SU-DHL-6 (cell line): ENCODE data around the gene SOCS6.

ENCODE experiments used
- H2AFZ ChIP-seq: fragments of 200-600 bp; sonication (generic); 2 replicates; pipeline ENCODE4 v1.6.1; 2014; ENCODE audit warnings: low read depth, mild to moderate bottlenecking, moderate library complexity, mixed read lengths, antibody characterized with exemption, low read length; ENCODE audit not compliant: severe bottlenecking
- H3F3A ChIP-seq: fragments of 200-600 bp; shearing (Covaris generic); 2 replicates; pipeline ENCODE4 v1.6.0; 2016; ENCODE audit warnings: antibody characterized with exemption, mild to moderate bottlenecking; ENCODE audit not compliant: insufficient read depth
- H3K27ac ChIP-seq: fragments of 200-600 bp; sonication (generic); 2 replicates; pipeline ENCODE4 v1.5.1; 2016; ENCODE audit warnings: low read depth, mild to moderate bottlenecking, low read length, moderate library complexity, mixed read lengths
- H3K27me3 ChIP-seq: fragments of 200-600 bp; sonication (generic), shearing (Covaris generic); 2 replicates; pipeline ENCODE4 v1.6.0; 2014; ENCODE audit warnings: mild to moderate bottlenecking, low read length
- H3K36me3 ChIP-seq: fragments of 200-600 bp; sonication (generic); 2 replicates; pipeline ENCODE4 v1.6.1; 2014; ENCODE audit warnings: mild to moderate bottlenecking, low read length, mixed read lengths
- H3K4me2 ChIP-seq: fragments of 300-600, 200-600 bp; shearing (Covaris generic), sonication (generic); 2 replicates; pipeline ENCODE4 v1.6.0; 2014; ENCODE audit warnings: low read length, low read depth, mild to moderate bottlenecking; ENCODE audit not compliant: poor library complexity, severe bottlenecking
- H3K4me3 ChIP-seq: fragments of 200-600 bp; sonication (generic); 2 replicates; pipeline ENCODE4 v1.5.1; 2014; ENCODE audit warnings: antibody characterized with exemption, low read length, mild to moderate bottlenecking, mixed read lengths; ENCODE audit not compliant: insufficient read depth, poor library complexity, severe bottlenecking
- H3K79me2 ChIP-seq: fragments of 200-600 bp; sonication (generic); 2 replicates; pipeline ENCODE4 v1.6.1; 2014; ENCODE audit warnings: mild to moderate bottlenecking, low read length, moderate library complexity; ENCODE audit not compliant: insufficient read depth
- H3K9ac ChIP-seq: fragments of 200-600 bp; sonication (generic); 2 replicates; pipeline ENCODE4 v1.7.0; 2014; ENCODE audit warnings: mild to moderate bottlenecking, low read length
- H3K9me2 ChIP-seq: fragments of 200-600 bp; sonication (generic); replicated peaks from 2 replicates; pipeline ENCODE4 v1.6.1; 2014; ENCODE audit warnings: low read length; ENCODE audit not compliant: insufficient read depth
- H3K9me3 ChIP-seq: fragments of 200-600 bp; sonication (generic); 2 replicates; pipeline ENCODE4 v1.6.1; 2014; ENCODE audit warnings: low read length, mixed read lengths; ENCODE audit not compliant: insufficient read depth
- H4K20me1 ChIP-seq: fragments of 200-600 bp; sonication (generic); 2 replicates; pipeline ENCODE4 v1.6.1; 2014; ENCODE audit warnings: low read depth, mild to moderate bottlenecking, antibody characterized with exemption, low read length, moderate library complexity, mixed read lengths
- EZH2phosphoT487 ChIP-seq: fragments of 200-600 bp; sonication (generic), shearing (Covaris generic); conservative IDR thresholded peaks from 2 replicates; pipeline ENCODE4 v1.6.1; 2018; ENCODE audit warnings: mild to moderate bottlenecking, antibody characterized with exemption, low read length, moderate library complexity, mixed read lengths
- TF ChIP-seq, protein P1 (sequence below): fragments of 200-600 bp; sonication (generic); IDR thresholded peaks from one replicate; pipeline ENCODE4 v1.5.1; 2017; ENCODE audit warnings: antibody characterized with exemption, mild to moderate bottlenecking, low read length, moderate library complexity; ENCODE audit not compliant: insufficient read depth, poor library complexity, severe bottlenecking

The SOCS6 gene

GRCh38 chr18:70322385-70322784 is 33.5 kb downstream of the SOCS6 start:
- no peaks in the 10 kb centered on the region for H3K79me2 ChIP-seq

GRCh38 chr18:70322928-70323327 is 34.1 kb downstream of the SOCS6 start:
- Histone ChIP-seq H3K27ac (no peak overlapping the region), H3K4me2 (no peak overlapping the region), H2AFZ (no peak overlapping the region), H3K27me3 (no peaks in the 10 kb centered on the region), H4K20me1 (no peaks in the 10 kb centered on the region), H3K9me3 (no peaks in the 10 kb centered on the region), H3K79me2 (no peaks in the 10 kb centered on the region), H3K9ac (no peak overlapping the region), H3K4me3 (no peak overlapping the region), H3F3A (no peaks in the 10 kb centered on the region), H3K9me2 (no peaks in the 10 kb centered on the region), H3K36me3 (no peaks in the 10 kb centered on the region)
- no peak for TF ChIP-seq EZH2phosphoT487
- TF ChIP-seq, protein P1, sequence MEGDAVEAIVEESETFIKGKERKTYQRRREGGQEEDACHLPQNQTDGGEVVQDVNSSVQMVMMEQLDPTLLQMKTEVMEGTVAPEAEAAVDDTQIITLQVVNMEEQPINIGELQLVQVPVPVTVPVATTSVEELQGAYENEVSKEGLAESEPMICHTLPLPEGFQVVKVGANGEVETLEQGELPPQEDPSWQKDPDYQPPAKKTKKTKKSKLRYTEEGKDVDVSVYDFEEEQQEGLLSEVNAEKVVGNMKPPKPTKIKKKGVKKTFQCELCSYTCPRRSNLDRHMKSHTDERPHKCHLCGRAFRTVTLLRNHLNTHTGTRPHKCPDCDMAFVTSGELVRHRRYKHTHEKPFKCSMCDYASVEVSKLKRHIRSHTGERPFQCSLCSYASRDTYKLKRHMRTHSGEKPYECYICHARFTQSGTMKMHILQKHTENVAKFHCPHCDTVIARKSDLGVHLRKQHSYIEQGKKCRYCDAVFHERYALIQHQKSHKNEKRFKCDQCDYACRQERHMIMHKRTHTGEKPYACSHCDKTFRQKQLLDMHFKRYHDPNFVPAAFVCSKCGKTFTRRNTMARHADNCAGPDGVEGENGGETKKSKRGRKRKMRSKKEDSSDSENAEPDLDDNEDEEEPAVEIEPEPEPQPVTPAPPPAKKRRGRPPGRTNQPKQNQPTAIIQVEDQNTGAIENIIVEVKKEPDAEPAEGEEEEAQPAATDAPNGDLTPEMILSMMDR: no peak

More at GRCh38 chr18:70322385-70322784, 33.5 kb downstream of the SOCS6 start:
- Histone ChIP-seq H3K4me2 (no peak overlapping the region), H3F3A (no peaks in the 10 kb centered on the region), H3K9me3 (no peaks in the 10 kb centered on the region), H3K27ac (no peak overlapping the region), H2AFZ (no peak overlapping the region), H3K27me3 (no peaks in the 10 kb centered on the region), H3K4me3 (no peak overlapping the region), H3K9ac (no peak overlapping the region), H3K36me3 (no peaks in the 10 kb centered on the region), H3K9me2 (no peaks in the 10 kb centered on the region), H4K20me1 (no peaks in the 10 kb centered on the region)
- TF ChIP-seq EZH2phosphoT487: no peak
- TF ChIP-seq, protein P1: no peak

GRCh38 chr18:70324897-70325296 is 36.1 kb downstream of the SOCS6 start:
- no peaks in the 10 kb centered on the region for H3K9me2 ChIP-seq
- H2AFZ ChIP-seq: no peak overlapping the region
- H3K4me2 ChIP-seq: no peak overlapping the region
- no peak for TF ChIP-seq EZH2phosphoT487
- TF ChIP-seq, protein P1: no peak
- H3K36me3 ChIP-seq: no peaks in the 10 kb centered on the region
- no peaks in the 10 kb centered on the region for H3K9me3 ChIP-seq
- no peaks in the 10 kb centered on the region for H3K79me2 ChIP-seq
- no peaks in the 10 kb centered on the region for H3K27me3 ChIP-seq
- H3K4me3 ChIP-seq: no peak overlapping the region
- no peaks in the 10 kb centered on the region for H3F3A ChIP-seq
- no peak overlapping the region for H3K9ac ChIP-seq
- H4K20me1 ChIP-seq: no peaks in the 10 kb centered on the region
- no peak overlapping the region for H3K27ac ChIP-seq

GRCh38 chr18:70326255-70326654 is 37.4 kb downstream of the SOCS6 start:
- no peaks in the 10 kb centered on the region for H3K79me2 ChIP-seq
- H4K20me1 ChIP-seq: no peaks in the 10 kb centered on the region
- no peaks in the 10 kb centered on the region for H3K27me3 ChIP-seq
- H3K4me3 ChIP-seq: no peak overlapping the region
- TF ChIP-seq EZH2phosphoT487: no peak
- TF ChIP-seq, protein P1: no peak
- H3K9me2 ChIP-seq: no peaks in the 10 kb centered on the region
- H2AFZ ChIP-seq: no peak overlapping the region
- no peaks in the 10 kb centered on the region for H3K36me3 ChIP-seq
- no peaks in the 10 kb centered on the region for H3K9me3 ChIP-seq
- no peak overlapping the region for H3K9ac ChIP-seq
- H3F3A ChIP-seq: no peaks in the 10 kb centered on the region
- no peak overlapping the region for H3K27ac ChIP-seq
- no peak overlapping the region for H3K4me2 ChIP-seq
